HepG2 (cell line): Measurements from ENCODE around the gene SMC1B. TPM values are rescaled to one million over a fixed set of nuclear protein-coding genes. Genes with fewer than 3 reads are reported as not detected.

Experiments used
- ATAC-seq: fragments of 200-7000 bp; cut with Tn5 transposase; 3 replicates; pipeline ENCODE4 v1.9.1; 2020; ENCODE audit warnings: mild to moderate bottlenecking, moderate library complexity
- BruUV-seq: library from RNA; stranded (reverse); fragments of 400-500 nt; replicated peaks from 2 replicates; lab custom pipeline; 2021; lab: Mats Ljungman, UMichigan
- CTCF ChIA-PET: fragments of 300-600 bp; formaldehyde crosslinking; extraction: SDS; loops from one replicate; lab custom pipeline; 2021; ENCODE audit warnings: low total read pairs, inconsistent platforms, low intra/inter-chr PET ratio; lab: Yijun Ruan, JAX
- POLR2A ChIA-PET: fragments of 350-600 bp; sonication (Branson Sonifier 250); formaldehyde crosslinking; loops from one replicate; lab custom pipeline; 2020; ENCODE audit warnings: antibody characterized with exemption, inconsistent platforms; lab: Yijun Ruan, JAX
- DNase-seq: peaks from one replicate; pipeline ENCODE4 v3.0.0-alpha.2; 2015; ENCODE audit warnings: low spot score
- FAIRE-seq: peaks from 3 replicates; lab custom pipeline; 2011; peaks lifted over from hg19 to GRCh38; lab: Jason Lieb, UNC
- H2AFZ ChIP-seq: one replicate; pipeline ENCODE4 v1.6.1; 2011; ENCODE audit warnings: low read length, inconsistent platforms
- H3K27ac ChIP-seq: fragments of 300-600 bp; 3 replicates; pipeline ENCODE4 v1.8.0; 2011; ENCODE audit warnings: mixed run types, mild to moderate bottlenecking, mixed read lengths, low read length, inconsistent platforms; ENCODE audit not compliant: insufficient read depth; ENCODE audit errors: extremely low read length
- H3K27me3 ChIP-seq, 2 experiments: fragments of 200-600 bp in 1 of 2; 2 replicates in 1 of 2; 3 replicates in 1 of 2; pipeline versions ENCODE4 v1.6.0 to v1.8.0; 2011; ENCODE audit warnings: low read length in 2 of 2, mild to moderate bottlenecking in 2 of 2, moderate library complexity in 2 of 2, inconsistent platforms in 1 of 2; ENCODE audit not compliant: insufficient read depth in 2 of 2, control insufficient read depth in 1 of 2
- H3K36me3 ChIP-seq, 2 experiments: fragments of 200-600 bp in 1 of 2; replicated peaks in 1 of 2; 2 replicates in 1 of 2; 3 replicates in 1 of 2; pipeline versions ENCODE4 v1.5.1 to v1.8.0; 2011; ENCODE audit warnings: low read length in 2 of 2, inconsistent platforms in 1 of 2; ENCODE audit not compliant: insufficient read depth in 2 of 2, control insufficient read depth in 1 of 2
- H3K4me1 ChIP-seq: 2 replicates; pipeline ENCODE4 v1.5.1; 2012; ENCODE audit warnings: low read length, inconsistent platforms; ENCODE audit not compliant: insufficient read depth
- H3K4me2 ChIP-seq: 2 replicates; pipeline ENCODE4 v1.6.0; 2011; ENCODE audit warnings: low read depth, low read length, inconsistent platforms
- H3K4me3 ChIP-seq, 3 experiments: fragments of 200-600 bp in 1 of 3; sonication (generic), shearing (Covaris generic) in 1 of 3; replicated peaks in 1 of 3; 2 replicates each; pipeline ENCODE4 v1.5.1; 2011 to 2016; ENCODE audit warnings: low read length in 3 of 3, inconsistent platforms in 2 of 3, low read depth in 2 of 3, mild to moderate bottlenecking in 2 of 3, control low read depth in 1 of 3, mixed read lengths in 1 of 3; ENCODE audit not compliant: insufficient read depth in 1 of 3
- H3K79me2 ChIP-seq: one replicate; pipeline ENCODE4 v1.6.1; 2011; ENCODE audit warnings: low read length, inconsistent platforms; ENCODE audit not compliant: insufficient read depth
- H3K9ac ChIP-seq: 2 replicates; pipeline ENCODE4 v1.6.0; 2011; ENCODE audit warnings: mild to moderate bottlenecking, low read depth, low read length, inconsistent platforms; ENCODE audit not compliant: insufficient read depth
- H3K9me3 ChIP-seq: 2 replicates; pipeline ENCODE4 v1.5.1; 2012; ENCODE audit warnings: mild to moderate bottlenecking, low read length
- H4K20me1 ChIP-seq: 2 replicates; pipeline ENCODE4 v1.6.0; 2011; ENCODE audit warnings: inconsistent platforms, mild to moderate bottlenecking, low read length, moderate library complexity; ENCODE audit not compliant: insufficient read depth
- HNRNPK ChIP-seq: fragments of 200-400 bp; formaldehyde crosslinking; IDR thresholded peaks from 2 replicates; pipeline ENCODE4 v1.6.1; 2018; ENCODE audit warnings: low read length, low read depth, moderate library complexity, mild to moderate bottlenecking; ENCODE audit not compliant: poor library complexity, severe bottlenecking
- IKZF1 ChIP-seq: fragments of 450-650 bp; IDR thresholded peaks from 2 replicates; pipeline ENCODE4 v1.7.1; 2016
- KAT2B ChIP-seq: fragments of 150-350 bp; IDR thresholded peaks from 2 replicates; pipeline ENCODE4 v1.6.1; 2014; ENCODE audit warnings: low read depth, low read length, borderline replicate concordance
- LCORL ChIP-seq, 2 experiments: fragments of 450-650 bp in 1 of 2; sonication (generic) in 1 of 2; formaldehyde crosslinking in 1 of 2; IDR thresholded peaks; 2 replicates each; pipeline versions ENCODE4 v1.5.0 to v1.6.1; 2017 to 2020; ENCODE audit warnings: antibody characterized with exemption in 1 of 2, missing genetic modification reagents in 1 of 2
- MLX ChIP-seq: IDR thresholded peaks from 2 replicates; pipeline ENCODE4 v1.6.1; 2016
- RFXAP ChIP-seq: sonication (generic); formaldehyde crosslinking; IDR thresholded peaks from 2 replicates; pipeline ENCODE4 v1.4.0; 2020; ENCODE audit warnings: missing genetic modification reagents, borderline replicate concordance
- RNF2 ChIP-seq: fragments of 450-650 bp; conservative IDR thresholded peaks from 2 replicates; pipeline ENCODE4 v1.6.1; 2016; ENCODE audit warnings: low read depth
- TP53 ChIP-seq: sonication (generic); formaldehyde crosslinking; conservative IDR thresholded peaks from 2 replicates; pipeline ENCODE4 v1.4.0; 2020; ENCODE audit warnings: missing genetic modification reagents
- YY1 ChIP-seq: IDR thresholded peaks from 2 replicates; pipeline ENCODE4 v1.6.1; 2011; ENCODE audit warnings: low read length, low read depth, moderate library complexity, mild to moderate bottlenecking; ENCODE audit not compliant: insufficient read depth, insufficient replicate concordance
- ZBTB34 ChIP-seq: sonication (generic); formaldehyde crosslinking; IDR thresholded peaks from 2 replicates; pipeline ENCODE4 v1.8.0; 2022; ENCODE audit warnings: mild to moderate bottlenecking, missing genetic modification reagents
- ZKSCAN1 ChIP-seq: fragments of 150-350 bp; IDR thresholded peaks from 2 replicates; pipeline ENCODE4 v1.6.1; 2014; ENCODE audit warnings: low read length
- ZNF235 ChIP-seq: sonication (generic); formaldehyde crosslinking; IDR thresholded peaks from 2 replicates; pipeline ENCODE4 v1.8.1; 2023; ENCODE audit warnings: mild to moderate bottlenecking, missing genetic modification reagents, borderline replicate concordance
- ZNF335 ChIP-seq: sonication (generic); formaldehyde crosslinking; IDR thresholded peaks from 2 replicates; pipeline ENCODE4 v1.4.0; 2020; ENCODE audit warnings: missing genetic modification reagents
- ZNF34 ChIP-seq: sonication (generic); formaldehyde crosslinking; IDR thresholded peaks from 2 replicates; pipeline ENCODE4 v1.4.0; 2020; ENCODE audit warnings: mild to moderate bottlenecking, missing genetic modification reagents, borderline replicate concordance
- ZNF652 ChIP-seq: IDR thresholded peaks from 2 replicates; pipeline ENCODE4 v1.6.1; 2016; ENCODE audit warnings: low read depth, borderline replicate concordance
- ZNF749 ChIP-seq: sonication (generic); formaldehyde crosslinking; IDR thresholded peaks from 2 replicates; pipeline ENCODE4 v1.8.0; 2022; ENCODE audit warnings: mild to moderate bottlenecking, missing genetic modification reagents, moderate library complexity, borderline replicate concordance
- ZNF788 ChIP-seq: sonication (generic); formaldehyde crosslinking; IDR thresholded peaks from 2 replicates; pipeline ENCODE4 v1.5.0; 2020; ENCODE audit warnings: mild to moderate bottlenecking, missing genetic modification reagents, borderline replicate concordance
- ZNF883 ChIP-seq: sonication (generic); formaldehyde crosslinking; IDR thresholded peaks from 2 replicates; pipeline ENCODE4 v1.5.1; 2020; ENCODE audit warnings: mild to moderate bottlenecking, missing genetic modification reagents; ENCODE audit errors: not compliant biosample characterization
- ZSCAN9 ChIP-seq: IDR thresholded peaks from 2 replicates; pipeline ENCODE4 v1.6.1; 2016; ENCODE audit warnings: borderline replicate concordance
- WGBS: methylation state at CpG from one replicate; pipeline ENCODE4 v1.1.6; 2017; ENCODE audit warnings: low lambda C conversion rate; 5-methylcytosine and 5-hydroxymethylcytosine counted together
- in situ Hi-C: cut with HindIII; loops from 2 replicates; pipeline ENCODE4 v1.10.0; 2017; ENCODE audit warnings: low pct_unique_long_range_greater_than_20kb; ENCODE audit not compliant: extremely low pct_ligation_motif_present
- intact Hi-C: fragments of 100-400 bp; cut with micrococcal nuclease; formaldehyde crosslinking; loops from one replicate; pipeline ENCODE4 v1.10.0; 2022; ENCODE audit not compliant: unreplicated experiment
- polyA plus RNA-seq, 8 experiments: library from polyadenylated mRNA; depleted of rRNA in 3 of 8; stranded (reverse) in 7 of 8; unstranded in 1 of 8; fragments of >200 nt; fragmentation: Illumina TruSeq in 4 of 8; extraction: Trizol in 4 of 8; gene quantifications; 2 replicates each; pipeline versions ENCODE4 v1.2.1 to v1.2.3, GENCODE V29; 2011 to 2016; ENCODE audit warnings: low read depth in 4 of 8, missing spikeins in 1 of 8, mixed read lengths in 1 of 8; ENCODE audit not compliant: insufficient read depth in 1 of 8
- total RNA-seq, 5 experiments: library from RNA; depleted of rRNA; stranded (reverse); fragments of >200 nt; fragmentation: Illumina TruSeq; extraction: Trizol; gene quantifications; 2 replicates each; pipeline ENCODE4 v1.2.3, GENCODE V29; 2016; ENCODE audit warnings: low read depth in 1 of 5
- TF ChIP-seq, protein P1 (sequence below): sonication (generic); formaldehyde crosslinking; IDR thresholded peaks from 2 replicates; pipeline ENCODE4 v1.9.0; 2022; ENCODE audit warnings: missing genetic modification reagents, mild to moderate bottlenecking, borderline replicate concordance

The SMC1B gene
- total and polyA plus RNA-seq, 2 of the 13 experiments (the other 11 are each of a cell fraction or from before 2014, with no cell fraction given), result not detected

DNA sequence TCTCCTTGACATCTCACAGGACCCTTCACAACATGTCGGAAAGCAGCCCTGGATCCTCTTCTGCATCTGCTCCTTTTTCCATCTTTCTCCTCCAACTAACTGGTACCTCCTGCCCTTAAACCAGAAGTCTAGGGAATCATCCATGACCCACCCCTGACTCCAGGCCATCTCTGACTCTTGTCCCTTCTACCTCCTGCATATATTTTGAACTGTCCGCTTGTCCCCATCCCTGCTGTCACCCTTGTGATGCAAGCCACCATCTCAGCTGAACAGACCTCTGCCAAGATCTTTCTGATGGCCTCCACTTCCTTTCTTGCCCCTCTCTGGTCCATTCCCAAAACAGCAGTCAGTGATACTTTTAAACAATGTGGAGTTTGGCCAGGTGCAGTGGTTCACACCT lies 7.1 kb upstream of the SMC1B start:
- no peak overlapping the region for H3K4me2 ChIP-seq
- no peak for FAIRE-seq
- H3K36me3 ChIP-seq, result no peaks in the 10 kb centered on the region

More for the DNA sequence above, 7.1 kb upstream of the SMC1B start:
- 84% methylated on average over 2 of the region's 2 CpGs for WGBS
- no peak overlapping the region for H2AFZ ChIP-seq
- no peaks in the 10 kb centered on the region for H3K79me2 ChIP-seq
- no peaks in the 10 kb centered on the region for H4K20me1 ChIP-seq
- CTCF ChIA-PET, result no interaction called here
- in situ Hi-C loops (no loop called here), intact Hi-C loops (no loop called here)
- no peak for ATAC-seq
- H3K9ac ChIP-seq, result no peak overlapping the region
- peaks cover 1 to 3% of the 10 kb centered on the region in 2 experiments; a peak in 2 of 5 replicates for H3K27me3 ChIP-seq
- POLR2A ChIA-PET, result no interaction called here
- no peak for TF ChIP-seq TP53
- TF ChIP-seq, protein P1, sequence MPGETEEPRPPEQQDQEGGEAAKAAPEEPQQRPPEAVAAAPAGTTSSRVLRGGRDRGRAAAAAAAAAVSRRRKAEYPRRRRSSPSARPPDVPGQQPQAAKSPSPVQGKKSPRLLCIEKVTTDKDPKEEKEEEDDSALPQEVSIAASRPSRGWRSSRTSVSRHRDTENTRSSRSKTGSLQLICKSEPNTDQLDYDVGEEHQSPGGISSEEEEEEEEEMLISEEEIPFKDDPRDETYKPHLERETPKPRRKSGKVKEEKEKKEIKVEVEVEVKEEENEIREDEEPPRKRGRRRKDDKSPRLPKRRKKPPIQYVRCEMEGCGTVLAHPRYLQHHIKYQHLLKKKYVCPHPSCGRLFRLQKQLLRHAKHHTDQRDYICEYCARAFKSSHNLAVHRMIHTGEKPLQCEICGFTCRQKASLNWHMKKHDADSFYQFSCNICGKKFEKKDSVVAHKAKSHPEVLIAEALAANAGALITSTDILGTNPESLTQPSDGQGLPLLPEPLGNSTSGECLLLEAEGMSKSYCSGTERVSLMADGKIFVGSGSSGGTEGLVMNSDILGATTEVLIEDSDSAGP, result no peak
- no peak for TF ChIP-seq ZNF34 (CRISPR knock-in tag)
- no peak for TF ChIP-seq RNF2
- no peak for TF ChIP-seq ZBTB34 (CRISPR knock-in tag)
- no peak for TF ChIP-seq YY1
- TF ChIP-seq RFXAP (CRISPR knock-in tag), result no peak
- TF ChIP-seq ZSCAN9, result no peak
- no peak for TF ChIP-seq KAT2B
- no peak for TF ChIP-seq ZNF788
- TF ChIP-seq ZNF335, result no peak
- no peak for TF ChIP-seq ZNF883 (CRISPR knock-in tag)
- TF ChIP-seq HNRNPK, result no peak
- no peak for TF ChIP-seq LCORL (IDR thresholded peaks at IDR 0.05)
- no peak for TF ChIP-seq LCORL (CRISPR knock-in tag; IDR thresholded peaks at IDR 0.05)
- no peak for TF ChIP-seq MLX (CRISPR knock-in tag)
- TF ChIP-seq IKZF1, result no peak
- no peak for TF ChIP-seq ZNF749
- no peak for TF ChIP-seq ZKSCAN1
- no peak for TF ChIP-seq ZNF235 (CRISPR knock-in tag)
- TF ChIP-seq ZNF652, result no peak
- H3K27ac ChIP-seq, result no peak overlapping the region
- BruUV-seq, result no TSS peak
- no peak overlapping the region for H3K4me3 ChIP-seq
- H3K9me3 ChIP-seq, result no peaks in the 10 kb centered on the region
- DNase-seq, result no peak
- H3K4me1 ChIP-seq, result no peaks in the 10 kb centered on the region
